NCI-H510A treated with DMSO at 0.1 percent for 48 hours (cell line): ENCODE results near the gene ANXA2R.
"Not testable (repeated sequence)": the region's sequence is repeated elsewhere in the genome, so short reads cannot be mapped to it uniquely, and the experiment has no call there.

Source experiments
- DNase-seq: peaks from one replicate; lab custom pipeline; 2025; lab: John Stamatoyannopoulos, UW

The ANXA2R gene

DNA sequence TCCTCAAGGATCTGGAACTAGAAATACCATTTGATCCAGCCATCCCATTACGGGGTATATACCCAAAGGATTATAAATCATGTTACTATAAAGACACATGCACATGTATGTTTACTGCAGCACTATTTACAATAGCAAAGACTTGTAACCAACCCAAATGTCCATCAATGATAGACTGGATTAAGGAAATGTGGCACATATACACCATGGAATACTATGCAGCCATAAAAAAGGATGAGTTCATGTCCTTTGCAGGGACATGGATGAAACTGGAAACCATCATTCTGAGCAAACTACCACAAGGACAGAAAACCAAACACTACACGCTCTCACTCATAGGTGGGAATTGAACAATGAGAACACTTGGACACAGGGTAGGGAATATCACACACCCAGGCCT, 19.9 kb upstream of the ANXA2R start:
- DNase-seq, result not testable (repeated sequence)

DNA sequence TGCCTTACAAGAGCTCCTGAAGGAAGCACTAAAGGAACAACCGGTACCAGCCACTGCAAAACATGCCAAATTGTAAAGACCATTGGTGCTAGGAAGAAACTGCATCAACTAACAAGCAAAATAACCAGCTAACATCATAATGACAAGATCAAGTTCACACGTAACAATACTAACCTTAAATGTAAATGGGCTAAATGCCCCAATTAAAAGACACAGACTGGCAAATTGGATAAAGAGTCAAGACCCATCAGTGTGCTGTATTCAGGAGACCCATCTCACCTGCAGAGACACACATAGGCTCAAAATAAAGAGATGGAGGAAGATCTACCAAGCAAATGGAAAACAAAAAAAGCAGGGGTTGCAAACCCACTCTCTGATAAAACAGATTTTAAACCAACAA, 15.0 kb upstream of the ANXA2R start:
- DNase-seq, result not testable (repeated sequence)

DNA sequence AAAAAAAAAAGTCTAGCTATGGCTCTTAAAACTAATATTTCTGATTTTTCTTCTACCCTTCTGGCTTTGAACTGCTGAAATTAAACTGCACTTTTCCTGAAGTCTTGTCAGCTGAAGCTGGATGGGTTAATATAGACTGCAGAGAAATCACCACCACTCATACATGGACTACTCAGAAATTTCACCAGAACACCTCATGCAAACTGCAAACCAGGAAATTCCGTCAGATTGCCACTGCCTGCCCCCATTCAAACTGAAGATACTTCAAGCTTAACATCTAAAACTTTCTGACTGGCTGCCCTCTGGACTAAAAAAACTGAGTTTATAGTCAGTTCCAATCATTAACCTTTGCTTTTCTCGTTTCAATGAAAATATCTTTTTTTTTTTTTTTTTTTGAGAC, 11.6 kb upstream of the ANXA2R start:
- DNase-seq, result no peak

DNA sequence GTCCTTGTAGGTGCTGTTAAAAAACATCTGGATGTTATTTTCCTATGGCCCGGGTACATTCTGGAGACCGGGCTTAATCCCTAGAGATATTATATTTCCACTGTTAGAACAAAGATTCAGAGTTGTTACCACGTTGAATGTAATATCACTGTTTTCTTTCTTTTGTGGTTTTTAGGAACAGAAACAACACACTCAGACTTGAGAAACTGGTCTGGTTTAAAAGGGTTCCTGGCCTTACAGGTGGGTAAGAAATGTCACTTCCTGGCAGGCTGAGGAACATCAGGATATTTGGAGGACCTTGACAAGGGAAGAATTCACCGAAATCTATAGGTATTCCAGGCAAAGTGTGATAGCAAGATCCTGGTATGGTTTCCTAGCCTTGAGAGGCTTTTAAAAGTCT, 10.3 kb upstream of the ANXA2R start:
- DNase-seq, result no peak

DNA sequence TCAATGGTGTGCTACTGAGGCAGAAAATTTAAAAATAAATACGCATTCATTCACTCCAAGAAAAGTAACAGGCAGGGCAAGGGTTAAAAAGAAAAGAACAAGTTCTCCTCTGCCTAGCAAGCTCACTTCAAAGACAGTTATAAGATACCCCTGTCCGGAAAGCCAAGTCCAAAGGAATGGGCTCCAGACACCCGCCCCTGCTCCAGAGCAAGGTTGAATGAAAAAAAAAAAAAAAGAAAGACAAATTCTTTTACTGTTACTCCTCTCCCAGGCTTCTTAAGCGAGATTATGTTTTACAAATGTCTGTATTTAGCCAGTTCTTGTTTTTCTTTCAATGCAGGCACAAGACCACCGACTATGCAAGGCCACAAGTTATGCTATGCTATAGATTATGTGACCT, 9.1 kb upstream of the ANXA2R start:
- DNase-seq, result no peak

DNA sequence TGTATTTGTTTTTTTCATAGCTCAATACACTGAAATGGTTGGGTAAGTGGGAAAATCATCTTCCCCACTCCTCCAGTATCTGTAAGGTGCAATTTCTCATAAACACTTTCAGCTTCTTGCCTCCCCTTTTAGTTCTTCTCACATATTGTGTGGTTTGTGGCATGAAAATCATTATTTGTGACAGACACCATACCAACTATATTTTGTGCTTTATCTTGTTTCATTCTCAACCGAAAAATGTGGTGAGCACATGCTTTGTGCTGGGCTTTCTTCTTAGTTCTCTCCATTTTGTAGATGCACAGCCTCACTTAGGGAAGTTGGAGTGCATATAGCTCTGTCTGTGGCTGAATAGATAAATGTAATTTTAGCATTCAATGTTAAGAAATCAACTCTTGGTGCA, 6.4 kb upstream of the ANXA2R start:
- DNase-seq, result no peak

DNA sequence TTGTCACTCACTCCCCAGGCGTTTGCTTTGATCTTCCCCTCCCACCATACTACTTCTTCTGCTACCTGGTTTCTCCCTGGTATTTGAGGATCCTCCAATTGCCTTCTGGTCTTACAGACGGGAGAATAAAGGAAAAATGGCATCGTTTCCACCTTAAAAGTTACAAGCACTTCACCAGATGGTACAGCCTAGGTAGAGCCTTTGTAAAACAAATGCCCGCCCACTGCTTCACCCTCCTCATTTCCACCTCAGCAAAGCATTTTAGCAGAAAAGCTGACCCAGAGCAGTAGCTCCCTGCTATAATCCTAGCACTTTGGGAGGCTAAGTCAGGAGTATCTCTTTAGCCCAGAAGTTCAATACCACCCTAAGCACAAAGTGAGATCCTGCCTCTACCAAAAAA, 5.1 kb upstream of the ANXA2R start:
- DNase-seq, result no peak

DNA sequence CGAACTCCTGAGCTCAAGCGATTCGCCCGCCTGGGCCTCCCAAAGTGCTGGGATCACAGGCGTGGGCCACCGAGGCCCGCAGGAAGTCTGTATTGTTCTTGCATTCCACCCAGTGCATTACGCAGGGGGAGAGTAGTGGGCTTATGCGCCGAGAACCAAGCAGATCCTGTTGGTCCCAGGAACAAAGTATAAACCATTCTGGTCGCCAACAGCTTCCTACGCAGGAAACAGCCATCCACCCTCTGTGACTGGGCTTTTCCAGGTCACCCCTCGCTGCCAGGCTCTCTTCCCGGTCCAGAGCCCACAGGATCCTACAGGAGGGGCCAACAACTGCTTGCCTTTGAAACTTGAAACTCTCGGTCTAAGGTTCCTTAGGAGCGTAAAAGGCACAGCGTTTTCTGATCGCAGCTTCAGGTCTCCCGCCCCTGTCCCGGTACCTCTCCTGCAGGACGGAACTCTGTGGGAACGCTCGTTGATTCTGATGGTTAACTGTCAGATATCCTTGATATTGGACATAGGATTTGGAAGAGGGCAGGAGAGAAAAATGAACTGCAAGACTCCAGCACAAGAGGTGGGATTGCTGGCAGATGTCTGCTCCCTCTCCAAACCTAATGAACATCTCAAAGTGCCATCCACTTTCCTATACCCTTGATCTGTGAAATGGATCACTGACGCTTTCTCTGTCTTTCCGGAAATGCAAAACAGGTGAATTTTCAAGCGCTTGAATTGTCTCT, 4.2 kb upstream of the ANXA2R start:
- DNase-seq, result no peak

DNA sequence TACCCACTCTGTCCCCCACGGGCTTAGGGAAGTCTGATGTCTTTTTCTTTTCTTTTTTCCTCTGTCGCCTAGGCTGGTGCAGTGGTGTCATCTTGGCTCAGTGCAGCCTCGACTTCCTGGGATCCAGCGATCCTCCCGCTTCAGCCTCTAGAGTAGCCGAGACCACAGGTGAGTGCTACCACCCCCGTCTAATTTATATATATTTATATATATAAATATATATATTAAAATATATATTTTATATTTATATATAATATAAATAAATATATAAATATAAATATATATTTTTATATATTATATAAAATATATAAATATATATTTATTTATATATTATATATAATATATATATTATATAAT, 3.3 kb upstream of the ANXA2R start:
- no peak for DNase-seq

DNA sequence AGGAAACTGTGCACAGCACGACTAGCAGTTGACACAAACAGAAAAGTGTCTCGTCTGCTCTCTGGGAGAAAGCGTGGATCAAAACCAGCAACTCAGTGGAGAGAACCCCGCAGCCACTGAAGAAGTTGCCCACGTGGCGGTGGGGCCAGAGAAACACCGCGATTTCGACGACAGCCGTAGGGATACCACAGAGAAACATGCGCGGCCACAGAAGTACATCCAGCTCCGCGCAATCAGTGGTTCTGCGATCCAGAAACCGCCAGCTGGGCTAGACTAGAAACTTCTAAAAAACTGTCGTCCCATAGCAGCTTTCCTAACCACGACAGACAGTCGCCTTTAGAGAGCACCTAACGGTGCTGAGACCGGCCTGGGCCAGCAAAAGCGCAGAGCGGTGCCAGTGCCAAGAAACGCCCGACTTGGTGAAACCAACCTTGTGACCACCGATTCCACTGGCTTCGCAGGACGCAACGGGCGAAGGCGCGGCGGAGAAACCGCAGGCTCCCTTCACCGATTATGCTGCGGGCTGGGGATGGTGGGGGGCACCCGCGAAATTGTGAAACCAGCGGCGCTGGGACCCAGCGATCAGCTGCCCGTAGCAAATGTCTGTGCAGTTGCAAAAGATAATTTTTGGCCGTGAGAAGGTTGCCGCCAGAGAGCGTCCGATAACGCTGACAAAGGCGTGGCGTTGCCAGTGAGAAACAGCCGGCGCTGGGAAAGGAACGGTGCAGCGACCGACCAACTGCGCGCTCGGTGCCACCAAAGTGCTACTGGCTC, 2.7 kb upstream of the ANXA2R start:
- DNase-seq, result peak; percentile 73

DNA sequence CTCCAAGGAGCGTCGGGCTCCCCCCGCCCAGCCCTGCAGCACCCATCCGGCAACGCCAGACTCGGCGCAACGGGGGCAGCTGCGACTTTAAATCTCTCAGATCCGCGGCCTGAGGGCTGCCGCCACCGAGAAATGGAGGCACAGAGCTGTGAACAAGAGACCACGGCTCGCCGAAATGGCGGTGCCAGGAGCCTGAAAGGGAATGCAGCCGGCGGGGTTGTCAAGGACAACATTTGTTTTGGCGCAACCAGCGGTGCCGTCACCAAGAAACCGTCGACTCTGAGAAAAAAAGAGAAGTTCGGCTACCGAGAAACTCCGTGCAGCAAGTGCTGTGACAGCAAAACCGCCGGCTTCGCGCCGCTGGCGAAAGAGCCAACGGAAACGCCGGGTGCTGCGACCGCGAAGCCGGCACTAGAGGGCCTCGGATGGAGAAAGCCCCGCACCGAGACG, 2.1 kb upstream of the ANXA2R start:
- peak; percentile 81 for DNase-seq

DNA sequence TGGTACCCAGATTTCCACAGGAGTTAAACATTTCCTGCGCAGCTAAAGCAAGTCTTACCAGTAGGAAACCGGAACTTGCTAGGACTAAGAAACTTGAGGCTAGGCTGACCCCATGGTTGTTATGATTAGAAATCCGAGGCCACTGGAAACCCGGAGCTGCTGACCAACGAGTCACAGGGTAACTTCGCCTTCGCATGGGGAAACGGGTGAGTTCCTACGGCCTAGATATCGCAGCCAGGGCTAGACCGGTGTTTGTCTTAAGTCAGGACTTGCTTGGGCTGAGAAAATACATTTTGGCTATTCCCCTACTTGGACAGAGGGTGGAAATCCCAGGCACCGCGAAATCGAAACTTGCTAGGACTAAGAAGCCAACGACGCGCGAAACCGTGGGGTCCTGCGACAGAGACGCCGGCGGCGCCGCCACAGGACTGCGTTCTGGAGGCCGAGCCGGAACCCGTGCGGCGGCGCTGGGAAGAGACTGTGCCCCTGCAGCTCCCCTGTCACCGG, 1.6 kb upstream of the ANXA2R start:
- DNase-seq, result no peak

DNA sequence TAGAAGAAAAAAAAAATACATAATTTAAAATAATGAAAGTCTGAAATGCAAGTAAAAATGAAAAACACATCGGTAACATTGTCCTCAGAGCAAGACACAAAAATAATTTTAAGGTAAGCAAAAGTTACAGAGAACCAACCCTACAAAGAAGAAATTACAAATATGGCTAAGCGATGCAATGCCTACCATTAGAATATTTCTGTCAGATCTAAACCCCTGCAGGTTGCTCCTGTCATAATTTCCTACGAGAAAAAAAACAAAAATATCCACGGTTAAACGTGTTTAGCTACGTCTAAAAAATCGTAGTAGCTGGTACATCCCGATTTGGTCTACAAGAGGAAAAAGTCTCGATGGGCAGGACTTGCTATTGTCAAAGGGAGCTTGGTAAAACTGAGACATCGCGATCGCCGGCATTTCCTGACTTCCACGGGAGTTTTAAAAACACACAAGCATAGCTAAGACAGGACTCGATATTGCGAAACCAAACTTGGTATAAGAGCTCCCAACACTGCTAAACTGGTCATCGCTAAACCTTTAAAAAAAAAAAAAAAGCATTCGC, 1.1 kb upstream of the ANXA2R start:
- DNase-seq, result no peak

DNA sequence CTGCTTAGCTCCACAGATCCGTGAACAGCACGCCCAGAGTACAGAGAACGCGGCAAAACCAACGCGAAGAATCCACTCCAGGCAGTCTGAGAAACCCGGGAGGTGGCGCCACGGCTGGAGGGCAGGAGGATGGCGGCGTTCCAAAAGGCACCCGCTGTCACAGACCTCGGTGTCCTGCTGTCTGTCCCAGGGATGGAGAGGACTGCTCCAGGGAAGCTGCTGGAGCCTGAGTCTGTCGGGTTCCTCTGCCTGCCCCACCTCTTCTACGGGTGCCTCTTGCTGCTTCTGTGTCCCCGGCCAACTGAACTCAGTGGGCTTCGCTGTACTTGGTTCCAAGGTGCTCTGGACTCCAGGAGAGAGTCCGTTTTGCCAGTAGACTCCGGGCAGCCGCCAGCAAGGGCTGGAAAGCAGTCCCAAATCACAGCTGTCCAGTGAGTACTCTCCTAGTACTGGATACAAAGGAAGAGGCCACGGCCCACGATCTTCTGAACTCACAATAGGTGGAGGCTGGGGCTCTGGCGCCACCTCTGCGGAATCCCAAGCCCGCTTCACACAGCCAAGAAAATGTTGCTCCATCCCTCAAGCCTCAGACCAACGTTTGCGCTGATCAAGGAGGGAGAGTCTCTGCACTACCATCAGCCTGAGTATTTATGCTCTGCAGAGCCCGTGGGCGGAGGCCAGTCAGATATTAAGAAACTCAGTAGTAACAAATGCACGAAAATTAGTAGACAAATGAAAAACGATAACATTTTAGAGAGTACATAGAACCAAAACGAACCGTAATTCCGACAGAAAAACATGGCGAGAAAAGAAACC, 440 bp downstream of the ANXA2R start:
- DNase-seq, result no peak

DNA sequence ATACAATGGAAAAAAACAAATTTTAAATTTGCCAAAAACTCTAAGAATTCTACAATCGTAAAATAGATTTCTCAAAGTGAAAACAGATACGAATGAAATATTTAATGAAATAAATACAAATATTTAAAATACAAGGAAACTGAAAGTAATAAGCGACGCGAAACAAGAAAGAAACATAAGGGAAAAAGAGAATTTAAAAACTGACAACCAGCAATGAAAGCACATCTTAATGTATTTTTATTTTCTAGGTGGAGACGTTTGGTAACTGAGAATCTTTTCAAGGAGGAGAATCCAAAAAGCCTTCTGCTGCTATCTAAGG, 1.0 kb downstream of the ANXA2R start:
- no peak for DNase-seq

DNA sequence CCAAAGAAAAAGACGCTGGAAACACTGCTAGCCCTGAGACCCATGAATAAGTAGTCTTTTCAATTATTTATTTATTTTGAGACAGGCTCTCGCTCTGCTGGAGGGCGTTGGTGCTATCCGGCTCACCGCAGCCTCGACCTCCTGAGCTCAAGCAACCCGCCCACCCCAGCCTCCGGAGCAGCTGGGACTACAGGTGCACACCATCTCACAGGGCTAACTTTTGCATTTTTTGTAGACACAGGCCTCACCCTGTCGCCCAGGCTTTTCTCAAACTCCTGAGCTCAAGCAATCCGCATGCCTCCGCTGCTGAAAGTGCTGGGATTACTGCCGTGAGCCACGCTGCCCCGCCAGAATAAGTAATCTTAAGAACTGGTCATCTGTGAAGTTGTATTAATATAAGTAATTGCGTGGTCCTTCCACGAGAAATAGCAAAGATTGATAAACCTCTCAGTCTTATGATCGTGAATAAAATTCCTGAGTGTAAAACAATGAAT, 1.6 kb downstream of the ANXA2R start:
- DNase-seq, result no peak

DNA sequence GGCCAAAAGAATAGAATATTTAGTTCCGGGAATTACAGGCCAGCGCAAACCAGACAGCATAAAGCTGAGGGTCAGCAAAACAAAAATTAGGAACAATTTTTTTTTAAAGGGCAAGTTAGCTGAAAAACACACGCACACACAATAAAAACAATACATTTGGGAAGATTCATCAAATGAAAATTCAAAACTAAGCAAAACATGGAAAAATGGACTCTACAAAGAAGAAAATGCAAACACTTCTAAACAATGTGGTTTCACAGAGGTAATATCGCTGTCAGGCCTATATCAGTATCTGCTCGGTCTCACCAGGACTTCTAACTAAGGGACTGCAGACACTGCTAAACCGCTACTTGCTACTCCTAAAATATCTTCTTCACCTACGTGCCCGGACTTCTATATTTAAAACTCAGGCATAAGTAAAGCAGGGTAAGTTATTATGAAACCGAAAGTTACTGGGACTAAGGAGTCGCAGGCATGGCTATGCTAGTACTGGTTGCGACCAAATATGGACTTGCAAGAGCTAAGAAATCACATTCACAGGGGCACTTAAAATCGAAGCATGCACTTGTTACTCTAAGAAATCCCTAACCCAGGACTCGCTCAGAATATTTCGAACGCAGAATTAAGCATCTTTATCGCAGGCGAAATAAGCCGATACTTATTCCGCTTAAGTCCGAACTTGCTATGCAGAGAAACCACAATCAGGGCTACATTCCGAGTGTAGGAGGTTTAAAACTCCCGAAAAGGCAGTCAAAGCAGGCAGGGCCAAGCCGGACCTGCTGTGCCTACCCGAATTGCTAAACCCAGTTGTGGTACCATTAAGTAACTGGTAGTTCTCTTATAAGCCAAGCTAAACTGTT, 2.3 kb downstream of the ANXA2R start:
- DNase-seq, result no peak

DNA sequence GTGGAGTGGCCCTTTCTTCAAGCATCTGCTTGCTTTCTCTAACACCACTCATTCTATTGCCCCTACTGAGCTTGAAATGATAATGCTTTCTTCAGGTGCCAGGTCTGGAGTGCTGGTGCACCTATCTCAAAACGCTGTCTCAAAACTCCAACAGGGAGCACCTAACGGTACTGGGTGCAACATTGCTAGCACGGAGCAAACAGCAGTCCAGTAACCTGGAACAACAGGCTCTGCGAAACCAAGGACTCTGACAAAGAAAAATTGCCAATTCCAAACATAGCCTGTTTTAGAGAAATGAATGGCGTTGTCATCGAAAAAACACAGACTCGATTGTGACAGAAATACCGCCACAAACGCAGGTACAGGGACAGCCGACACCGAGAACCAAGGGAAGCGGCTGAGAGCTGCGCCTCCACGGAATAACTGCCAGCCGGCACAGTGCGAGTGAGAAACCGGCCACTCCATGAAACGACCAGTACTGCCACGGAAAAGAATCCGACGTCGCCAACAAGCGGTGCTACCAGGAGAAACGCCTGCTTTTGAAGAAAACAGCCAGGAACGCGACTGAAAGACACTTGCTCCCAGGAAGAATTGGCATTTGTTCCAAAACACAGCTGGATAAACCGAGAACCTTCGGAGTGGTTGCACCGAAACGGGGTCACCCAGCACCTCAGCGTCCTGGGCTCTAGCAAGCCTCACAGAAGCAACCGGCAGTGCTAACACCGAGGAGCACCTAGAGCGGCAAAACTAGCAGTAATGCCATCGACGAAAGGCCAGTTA, 3.1 kb downstream of the ANXA2R start:
- DNase-seq, result no peak

DNA sequence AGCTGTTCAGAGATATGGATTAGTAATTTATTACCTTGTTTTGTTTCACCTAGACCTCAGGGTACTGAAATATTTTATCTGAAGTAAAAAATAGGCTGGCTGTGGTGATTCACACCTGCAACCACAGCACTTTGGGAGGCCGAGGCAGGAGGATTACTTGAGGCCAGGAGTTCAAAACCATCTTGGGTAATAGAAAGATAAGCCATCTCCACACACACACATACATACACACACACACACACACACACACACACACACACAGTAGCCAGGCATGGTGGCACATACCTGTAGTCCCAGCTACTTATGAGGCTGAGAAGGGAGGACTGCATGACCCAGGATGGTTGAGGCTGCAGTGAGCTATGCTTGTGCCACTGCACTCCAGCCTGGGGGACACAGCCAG, 3.7 kb downstream of the ANXA2R start:
- DNase-seq, result no peak

DNA sequence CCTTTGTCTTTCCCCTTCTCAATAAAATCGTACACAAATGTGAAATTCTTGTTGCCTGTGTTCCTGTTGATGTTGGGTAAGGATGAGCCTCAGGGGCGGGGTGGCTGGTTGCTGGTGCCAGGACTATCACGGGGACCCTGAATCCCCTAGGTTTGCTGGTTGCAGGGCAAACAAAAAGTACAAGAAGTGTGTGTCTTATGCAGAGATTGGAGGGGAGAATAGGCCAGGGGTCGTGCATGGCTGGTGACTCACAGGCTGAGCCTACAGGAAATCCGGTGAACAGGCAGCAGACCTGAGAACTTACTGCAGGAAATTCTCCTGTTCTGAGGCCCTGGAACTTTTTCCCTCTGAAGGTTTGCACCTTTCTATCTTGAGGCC, 5.5 kb downstream of the ANXA2R start:
- no peak for DNase-seq
